GM12874 (cell line): ENCODE data around the gene NTSR1.

Experiments used
- TF ChIP-seq, protein P1 (sequence below): IDR thresholded peaks from 2 replicates; pipeline ENCODE4 v1.5.1; 2011; ENCODE audit warnings: low read depth, mild to moderate bottlenecking, control low read depth, low read length, moderate library complexity; ENCODE audit not compliant: insufficient read depth

The NTSR1 gene

GRCh38 chr20:62686869-62687830 is 21.5 kb upstream of the NTSR1 start:
- TF ChIP-seq, protein P1, sequence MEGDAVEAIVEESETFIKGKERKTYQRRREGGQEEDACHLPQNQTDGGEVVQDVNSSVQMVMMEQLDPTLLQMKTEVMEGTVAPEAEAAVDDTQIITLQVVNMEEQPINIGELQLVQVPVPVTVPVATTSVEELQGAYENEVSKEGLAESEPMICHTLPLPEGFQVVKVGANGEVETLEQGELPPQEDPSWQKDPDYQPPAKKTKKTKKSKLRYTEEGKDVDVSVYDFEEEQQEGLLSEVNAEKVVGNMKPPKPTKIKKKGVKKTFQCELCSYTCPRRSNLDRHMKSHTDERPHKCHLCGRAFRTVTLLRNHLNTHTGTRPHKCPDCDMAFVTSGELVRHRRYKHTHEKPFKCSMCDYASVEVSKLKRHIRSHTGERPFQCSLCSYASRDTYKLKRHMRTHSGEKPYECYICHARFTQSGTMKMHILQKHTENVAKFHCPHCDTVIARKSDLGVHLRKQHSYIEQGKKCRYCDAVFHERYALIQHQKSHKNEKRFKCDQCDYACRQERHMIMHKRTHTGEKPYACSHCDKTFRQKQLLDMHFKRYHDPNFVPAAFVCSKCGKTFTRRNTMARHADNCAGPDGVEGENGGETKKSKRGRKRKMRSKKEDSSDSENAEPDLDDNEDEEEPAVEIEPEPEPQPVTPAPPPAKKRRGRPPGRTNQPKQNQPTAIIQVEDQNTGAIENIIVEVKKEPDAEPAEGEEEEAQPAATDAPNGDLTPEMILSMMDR = no peak

- TF ChIP-seq, protein P1 = no peak
Measured at GRCh38 chr20:62688083-62688482, 20.6 kb upstream of the NTSR1 start.

DNA sequence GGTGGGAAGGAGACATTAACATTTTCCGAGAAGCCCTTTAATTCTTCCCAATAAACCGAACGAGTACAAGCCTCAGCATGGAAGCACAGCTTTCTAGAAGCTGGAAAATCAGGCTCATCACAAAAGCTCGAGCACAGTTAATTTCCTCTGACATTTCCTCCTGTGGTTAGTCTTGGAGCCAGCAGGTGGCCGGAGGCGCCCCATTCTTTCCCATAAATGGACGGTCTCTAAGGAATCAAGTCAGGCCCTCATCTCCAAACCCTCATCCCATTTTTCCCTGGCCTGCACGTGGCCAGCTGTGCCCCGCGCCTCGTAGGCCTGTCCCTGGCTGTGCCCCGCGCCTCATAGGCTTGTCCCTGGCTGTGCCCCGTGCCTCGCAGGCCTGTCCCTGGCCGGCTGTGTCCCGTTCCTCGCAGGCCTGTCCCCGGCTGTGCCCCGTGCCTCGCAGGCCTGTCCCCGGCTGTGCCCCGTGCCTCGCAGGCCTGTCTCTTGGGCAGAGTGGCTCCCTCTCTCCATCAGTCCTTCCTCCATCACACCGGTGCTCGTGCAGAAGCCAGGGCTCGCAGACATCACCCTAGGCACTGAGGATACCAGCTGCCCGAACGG is 19.7 kb upstream of the NTSR1 start:
- TF ChIP-seq, protein P1 = no peak

DNA sequence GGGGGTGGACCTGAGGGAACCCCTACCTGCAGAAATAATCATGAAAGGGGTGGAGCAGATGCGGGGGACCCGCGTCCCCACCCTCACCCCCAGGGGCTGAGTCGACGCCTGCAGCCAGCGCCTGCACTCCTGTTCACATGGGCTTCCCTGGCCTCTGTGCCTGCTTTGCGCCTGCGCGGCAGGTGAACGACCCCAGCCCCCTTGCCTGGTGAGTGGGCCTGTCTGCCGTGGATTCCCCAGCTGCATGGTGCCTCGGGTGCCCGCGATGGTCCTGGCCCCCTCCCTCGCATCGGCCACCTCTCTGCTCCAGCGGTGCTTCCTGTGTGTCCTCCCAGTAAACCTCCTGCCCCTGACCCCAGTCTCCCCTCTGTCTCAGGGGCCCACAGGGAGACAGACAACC is 18.8 kb upstream of the NTSR1 start:
- TF ChIP-seq, protein P1 = no peak

DNA sequence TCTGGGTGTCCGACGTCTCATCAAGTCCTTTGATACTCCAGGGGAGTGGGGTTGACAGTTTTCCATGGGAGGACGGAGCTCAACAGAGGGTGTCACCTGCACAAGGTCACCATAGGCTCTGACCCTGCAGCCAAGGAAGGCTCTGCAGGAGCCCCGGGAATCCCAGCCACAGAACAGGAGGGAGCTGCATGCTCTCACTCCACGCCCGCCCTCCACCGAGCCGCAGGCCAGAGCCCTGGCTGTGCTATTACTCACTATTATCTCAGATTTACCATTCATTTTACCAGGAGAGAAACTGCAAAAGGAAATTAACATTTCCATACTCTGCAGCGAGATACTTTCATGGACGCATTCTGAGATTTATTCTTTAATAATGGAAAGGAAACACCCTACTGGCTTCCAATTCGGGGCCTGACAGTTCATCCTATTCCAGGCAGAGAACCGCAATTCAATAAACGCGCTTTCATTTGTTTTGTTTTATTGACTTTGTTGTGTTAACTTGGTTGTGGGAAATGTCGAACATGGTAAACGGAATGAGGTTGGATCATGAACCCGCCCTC is 18.3 kb upstream of the NTSR1 start:
- TF ChIP-seq, protein P1 = no peak

- TF ChIP-seq, protein P1 = no peak
Measured at GRCh38 chr20:62691487-62691886, 17.1 kb upstream of the NTSR1 start.

DNA sequence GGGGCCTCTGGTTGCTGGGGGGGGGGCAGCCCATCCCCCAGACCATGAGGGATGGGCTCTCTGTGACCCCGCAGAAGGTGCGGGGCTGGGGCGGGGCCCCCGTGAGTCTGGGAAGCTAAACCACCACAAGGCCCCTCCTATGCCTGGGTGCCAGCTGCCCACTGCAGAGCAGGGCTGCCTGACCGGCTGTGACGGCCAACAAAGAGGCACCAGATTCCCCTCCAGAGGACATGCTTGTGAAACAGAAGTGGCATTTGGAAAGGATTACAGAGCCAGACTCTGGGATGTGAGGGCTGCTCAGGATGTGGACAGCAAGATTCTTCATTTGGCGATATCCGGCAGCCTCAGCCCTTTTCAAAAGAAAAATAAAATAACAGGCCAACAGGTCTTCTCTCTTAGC is 16.5 kb upstream of the NTSR1 start:
- TF ChIP-seq, protein P1 = no peak
